Activated CD4-positive, alpha-beta T cell treated with anti-CD3 and anti-CD28 coated beads, Interleukin-2, amount 50 U/mL, for 24 hours (primary cell): Measurements from ENCODE around the gene EPM2A.
"Not testable (repeated sequence)": the region's sequence is repeated elsewhere in the genome, so short reads cannot be mapped to it uniquely, and the experiment has no call there.

ENCODE experiments used
- DNase-seq, 2 donors: peaks; one replicate each; pipeline ENCODE4 v3.0.0-alpha.2; 2020; ENCODE audit warnings: low read depth in 1 of 2, low spot score in 1 of 2

Gene EPM2A

DNA sequence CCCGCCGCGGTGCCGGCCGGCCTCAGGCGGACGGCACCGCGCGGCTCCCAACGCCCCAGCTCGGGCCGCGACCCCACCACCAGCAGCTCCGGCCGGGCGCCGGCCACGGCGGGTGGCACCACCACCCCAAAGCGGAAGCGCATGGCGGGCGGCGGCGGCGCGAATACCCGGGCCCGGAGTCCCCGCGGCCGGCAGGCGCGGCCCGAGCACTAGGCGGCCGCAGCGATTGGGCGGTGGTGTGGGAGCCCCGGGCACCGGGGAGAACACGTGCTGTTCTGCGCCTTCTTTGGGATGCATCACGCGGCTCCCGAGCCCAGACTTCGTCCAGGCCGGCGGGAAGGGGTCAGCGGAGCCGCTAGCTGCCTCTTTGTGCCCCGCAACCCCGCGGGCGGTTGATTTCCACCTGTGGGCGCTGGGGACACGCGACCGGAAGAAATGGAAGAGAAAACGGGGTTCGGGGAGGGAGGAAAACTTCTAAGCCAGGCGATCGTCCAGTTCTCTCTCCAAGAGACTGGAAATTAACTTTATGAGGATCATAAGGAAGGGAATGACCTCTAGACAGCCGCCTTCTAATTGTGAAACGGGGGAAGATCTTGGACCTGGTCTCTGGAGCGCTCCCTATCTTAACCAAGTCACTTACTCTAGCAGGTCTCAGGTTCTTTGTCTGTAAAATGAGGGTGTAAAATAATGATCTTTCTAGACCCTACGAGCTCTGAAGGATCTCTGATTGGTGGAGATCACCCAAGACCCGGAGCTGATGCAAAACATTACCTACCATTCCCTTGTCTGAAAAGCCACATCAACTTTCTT is at the start of gene EPM2A:
TSS of gene EPM2A (minus strand) at position 165 of the 810 bp plus-strand sequence. CDS start at position 143, 22 bp downstream.
- DNase-seq, result peak; percentile 45 to 59

DNA sequence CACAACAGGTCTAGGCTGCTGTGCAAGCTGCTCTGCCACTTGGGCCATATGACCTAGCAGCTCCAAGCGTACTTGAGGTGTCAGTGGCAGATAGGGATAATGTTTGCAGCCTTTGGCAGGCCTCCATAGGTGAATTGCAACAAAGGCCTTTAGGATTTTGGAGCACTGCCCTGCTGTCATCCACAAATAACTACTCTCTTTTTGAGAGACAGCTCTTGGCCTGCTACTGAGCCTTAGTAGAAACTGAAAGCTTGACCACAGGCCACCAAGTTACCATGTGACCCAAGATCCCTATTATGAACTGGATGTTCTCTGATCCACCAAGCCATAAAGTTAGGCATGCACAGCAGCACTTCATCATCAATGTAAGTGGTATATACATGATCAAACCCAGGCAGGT is 49.4 kb upstream of the EPM2A start:
- DNase-seq, result no peak

DNA sequence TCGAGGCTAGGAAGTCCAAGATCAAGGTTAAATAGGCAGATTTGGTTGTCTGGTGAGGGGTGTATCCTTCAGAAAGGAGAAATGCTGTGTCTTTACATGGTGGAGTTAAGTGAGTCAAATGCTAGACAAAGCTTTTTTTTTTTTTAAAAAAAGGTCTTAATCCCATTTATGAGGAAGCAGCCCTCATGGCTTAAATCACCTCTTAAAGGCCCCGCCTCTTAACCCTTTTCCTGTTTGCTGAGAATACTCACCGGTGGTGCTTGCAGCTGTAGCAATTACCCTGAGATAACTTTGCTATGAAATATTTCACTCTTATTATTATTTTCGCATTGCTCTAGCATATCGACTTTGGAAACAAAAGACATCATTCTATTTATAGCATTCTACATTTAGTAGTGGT is 48.5 kb upstream of the EPM2A start:
- DNase-seq, result no peak

DNA sequence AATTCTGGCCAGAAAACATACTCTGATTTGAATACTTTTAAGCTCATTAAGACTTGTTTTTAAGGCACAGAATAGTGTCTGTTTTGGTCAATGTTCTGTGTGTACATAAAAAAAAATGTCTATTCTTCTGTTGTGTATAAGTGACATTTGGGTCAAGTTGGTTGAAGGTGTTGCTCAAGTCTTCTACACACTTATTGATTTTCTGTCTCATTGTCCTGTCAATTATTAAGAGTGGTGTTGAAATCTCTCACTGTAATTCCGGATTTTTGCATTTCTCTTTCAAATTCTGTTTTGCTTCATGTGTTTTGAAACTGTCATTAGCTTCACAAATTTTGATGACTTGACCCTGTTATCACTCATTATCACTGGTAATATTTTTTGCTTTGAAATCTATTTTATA is 37.5 kb upstream of the EPM2A start:
- no peak for DNase-seq

DNA sequence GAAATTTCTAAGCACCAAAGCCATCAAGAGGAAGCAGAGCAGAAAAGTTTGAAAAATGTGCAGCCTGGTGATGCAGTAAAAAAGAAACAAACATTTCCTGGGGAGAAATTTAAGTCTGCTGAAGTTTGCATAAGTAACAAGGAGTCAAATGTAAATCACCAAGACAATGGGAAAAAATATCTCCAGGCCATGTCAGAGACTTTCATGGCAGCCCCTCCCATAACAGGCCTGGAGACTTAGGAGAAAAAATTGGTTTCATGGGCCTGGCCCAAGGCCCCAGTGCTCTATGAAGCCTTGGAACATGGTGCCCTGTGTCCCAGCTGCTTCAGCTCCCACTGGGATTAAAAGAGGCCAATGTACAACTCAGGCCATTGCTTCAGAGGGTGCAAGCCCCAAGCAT is 30.1 kb upstream of the EPM2A start:
- no peak for DNase-seq

DNA sequence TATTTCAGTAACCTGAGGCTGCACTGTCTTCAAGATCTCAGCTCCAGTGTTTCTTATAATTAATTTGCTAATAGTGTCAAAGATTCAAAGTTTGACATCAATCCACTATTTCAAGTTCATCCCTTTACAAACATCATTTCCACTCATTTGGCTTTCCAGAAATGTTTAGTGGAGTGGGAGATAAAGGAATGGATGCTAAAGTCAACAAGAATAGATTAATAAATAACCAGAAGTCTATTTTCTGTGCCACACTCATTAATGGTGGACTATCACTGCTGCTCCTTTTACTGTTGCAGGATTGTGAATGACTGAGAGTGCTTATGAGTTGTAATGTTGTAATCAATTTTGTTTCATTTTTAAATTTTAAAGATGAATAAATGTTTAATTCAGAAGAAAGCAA is 28.4 kb upstream of the EPM2A start:
- DNase-seq, result no peak

DNA sequence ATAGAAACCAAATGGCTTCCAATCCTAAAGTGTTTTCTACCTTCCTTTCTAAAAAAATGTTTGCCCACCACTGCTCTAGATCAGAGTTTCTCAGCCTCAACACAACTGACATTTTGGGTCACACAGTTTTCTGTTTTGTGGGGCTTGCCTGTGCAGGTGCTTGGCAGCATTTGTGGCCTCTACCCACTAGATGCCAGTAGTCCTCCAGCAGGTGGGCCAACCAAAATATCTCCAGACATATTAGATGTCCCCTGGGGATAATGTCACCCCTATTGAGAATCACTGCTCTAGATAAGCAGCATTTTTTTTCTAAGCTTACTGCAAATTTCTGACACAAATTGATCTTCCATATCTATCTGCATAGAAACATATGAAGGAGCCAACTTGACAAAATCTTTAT is 26.3 kb upstream of the EPM2A start:
- DNase-seq, result no peak

DNA sequence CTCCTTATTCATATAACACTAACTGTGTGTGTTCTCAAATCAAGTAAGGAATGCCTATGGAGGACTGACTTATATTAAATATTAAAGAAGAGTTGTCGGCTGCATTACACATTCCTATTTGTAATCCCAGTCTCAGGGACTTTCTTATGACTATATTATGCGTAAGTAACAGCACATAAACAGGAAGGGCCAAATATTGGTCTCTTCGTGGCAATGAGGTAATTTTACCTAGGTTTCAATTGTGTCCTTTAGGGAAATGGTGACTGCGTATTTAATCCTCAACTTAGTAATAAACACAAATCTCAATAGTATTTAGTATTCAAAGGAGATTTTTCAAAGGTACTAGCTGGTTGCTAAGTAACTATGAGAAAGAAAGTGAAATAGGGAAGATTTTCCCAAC is 22.8 kb upstream of the EPM2A start:
- DNase-seq, result no peak

DNA sequence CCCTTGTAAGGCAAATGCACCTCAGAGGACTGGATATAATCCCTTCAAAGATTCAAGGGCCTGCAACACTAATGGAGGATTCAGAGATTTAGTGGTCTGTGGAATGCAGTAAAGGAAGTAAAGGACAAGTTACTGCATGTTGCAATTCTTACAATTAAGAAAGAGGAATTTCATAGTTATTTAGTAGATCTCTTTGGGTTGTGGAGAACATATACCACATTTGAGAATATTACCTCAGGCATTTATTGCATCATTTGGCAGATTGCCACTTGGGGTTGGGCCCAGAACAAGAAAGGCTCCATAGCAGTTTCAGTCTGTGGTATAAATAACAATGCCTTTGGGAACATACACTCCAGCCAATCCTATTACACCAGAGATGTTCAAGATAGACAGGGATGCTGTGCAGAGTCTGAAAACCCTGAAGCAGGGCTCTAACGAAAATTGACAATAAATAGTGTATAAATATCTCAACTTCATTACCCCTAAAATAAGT is 20.9 kb upstream of the EPM2A start:
- DNase-seq, result no peak

DNA sequence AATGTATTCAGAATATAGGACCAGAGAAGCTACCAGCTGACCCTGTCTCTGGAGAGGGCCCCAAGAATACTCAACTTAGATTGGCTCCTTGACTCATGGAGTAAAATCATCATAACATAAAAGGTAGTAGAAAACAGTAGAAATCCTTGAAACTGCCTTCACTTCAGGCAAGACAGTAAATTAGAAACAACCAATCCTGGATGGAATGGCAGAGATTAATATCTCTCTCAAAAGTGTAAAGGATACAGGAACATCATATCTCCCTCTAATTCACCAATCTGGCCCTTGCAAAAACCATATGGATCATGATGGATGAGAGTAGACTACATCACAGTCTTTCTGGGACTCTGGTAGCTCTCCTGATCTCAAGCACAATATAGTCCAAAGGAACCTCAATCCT is 20.4 kb upstream of the EPM2A start:
- no peak for DNase-seq

DNA sequence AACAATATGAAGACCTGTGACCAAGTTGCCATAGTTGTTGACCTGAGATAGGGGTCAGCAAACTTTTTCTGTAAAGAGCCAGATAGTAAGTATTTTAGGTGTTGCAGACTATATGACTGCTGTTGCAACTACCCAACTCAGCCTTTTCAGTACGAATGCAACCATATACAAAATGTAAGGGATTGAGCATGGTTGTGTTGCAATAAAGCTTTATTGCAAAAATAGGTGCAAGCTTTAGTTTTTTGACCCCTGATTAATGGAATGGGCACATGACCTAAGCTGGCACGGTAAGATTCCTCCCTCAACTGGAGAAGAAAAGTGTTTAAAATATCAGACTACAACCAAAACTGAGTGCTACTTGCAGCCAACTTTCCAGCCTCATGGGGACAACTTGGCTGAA is 17.3 kb upstream of the EPM2A start:
- no peak for DNase-seq

DNA sequence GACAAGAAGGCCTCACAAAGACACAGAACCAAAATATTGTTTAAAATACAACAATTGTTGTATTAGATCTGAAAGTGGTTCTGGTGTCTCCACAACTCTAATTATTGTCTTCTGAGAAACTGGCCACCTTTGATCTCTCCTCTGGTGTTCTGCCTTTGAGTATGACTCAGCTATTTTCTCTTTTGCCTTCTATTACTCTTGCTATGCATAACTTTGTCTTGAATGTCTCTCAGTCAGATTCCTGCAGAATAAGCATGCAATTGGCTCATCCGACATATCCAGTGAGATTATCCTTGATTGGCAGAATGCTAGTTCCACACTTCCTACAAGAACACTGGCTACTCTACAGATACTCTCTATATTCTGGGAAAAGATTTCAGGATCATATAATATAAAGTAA is 14.3 kb upstream of the EPM2A start:
- no peak for DNase-seq

DNA sequence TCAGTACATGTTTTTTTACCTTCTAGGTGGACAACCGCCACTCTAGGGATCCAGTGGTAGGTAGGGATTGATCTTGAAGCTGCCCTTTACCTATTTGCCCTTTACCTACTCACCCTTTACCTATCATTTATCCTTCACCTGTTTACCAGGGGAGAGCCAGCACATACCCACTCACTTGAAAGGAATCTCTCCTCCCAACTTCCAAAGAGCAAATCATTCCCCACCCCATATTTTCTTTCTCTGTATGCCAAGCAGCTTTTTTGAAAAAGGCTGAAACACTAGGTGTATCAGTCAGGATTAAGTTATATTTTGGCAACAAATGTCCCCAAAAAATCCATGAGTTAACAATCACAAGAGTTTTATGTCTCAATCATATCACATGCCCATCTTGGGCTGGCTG is 10.5 kb upstream of the EPM2A start:
- DNase-seq, result no peak

DNA sequence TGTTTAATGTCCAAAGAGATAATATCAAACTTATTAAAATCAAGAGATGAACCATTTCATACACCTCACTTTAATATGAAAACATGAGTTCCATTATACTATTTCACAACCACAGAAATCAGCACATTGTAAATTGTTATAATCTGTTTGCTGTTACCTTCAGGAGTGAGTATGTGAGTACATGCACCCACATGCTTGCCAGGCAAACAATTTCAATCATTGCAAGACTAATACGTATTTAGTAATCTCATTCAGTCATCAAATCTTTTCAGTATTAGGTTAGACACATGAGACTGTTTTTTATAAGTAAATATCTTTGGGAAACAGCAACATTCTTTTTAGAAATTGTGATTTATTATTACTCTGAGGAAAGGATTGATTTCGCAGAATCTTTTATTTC is 9.3 kb upstream of the EPM2A start:
- no peak for DNase-seq

DNA sequence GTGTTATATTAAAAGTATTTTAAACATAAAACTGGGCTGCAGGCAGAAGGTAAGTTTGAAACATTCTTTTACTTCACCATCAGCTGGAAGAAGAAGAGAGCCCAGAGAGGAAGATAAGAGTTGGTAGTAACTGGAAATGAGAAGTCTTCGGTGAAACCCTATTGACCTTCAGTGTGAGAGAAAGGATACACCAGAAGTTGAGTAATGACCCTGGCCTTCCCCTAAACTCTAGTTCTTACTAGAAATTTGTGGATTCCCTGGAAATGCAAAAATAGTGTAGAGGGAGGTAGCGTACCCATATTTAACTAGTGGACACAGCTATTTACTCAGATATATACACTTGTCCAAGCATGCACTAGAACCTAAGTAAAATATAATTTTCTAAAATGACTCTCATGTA is 8.0 kb upstream of the EPM2A start:
- no peak for DNase-seq

DNA sequence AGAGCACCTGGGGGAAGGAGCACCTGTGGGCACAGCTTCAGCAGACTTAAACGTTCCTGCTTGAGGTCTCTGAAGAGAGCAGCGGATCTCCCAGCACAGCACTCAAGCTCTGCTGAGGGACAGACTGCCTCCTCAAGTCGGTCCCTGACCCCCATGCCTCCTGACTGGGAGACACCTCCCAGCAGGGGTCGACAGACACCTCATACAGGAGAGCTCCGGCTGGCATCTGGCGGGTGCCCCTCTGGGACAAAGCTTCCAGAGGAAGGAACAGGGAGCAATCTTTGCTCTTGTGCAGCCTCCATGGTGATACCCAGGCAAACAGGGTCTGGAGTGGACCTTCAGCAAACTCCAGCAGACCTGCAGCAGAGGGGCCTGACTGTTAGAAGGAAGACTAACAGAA is 7.2 kb upstream of the EPM2A start:
- not testable (repeated sequence) for DNase-seq

DNA sequence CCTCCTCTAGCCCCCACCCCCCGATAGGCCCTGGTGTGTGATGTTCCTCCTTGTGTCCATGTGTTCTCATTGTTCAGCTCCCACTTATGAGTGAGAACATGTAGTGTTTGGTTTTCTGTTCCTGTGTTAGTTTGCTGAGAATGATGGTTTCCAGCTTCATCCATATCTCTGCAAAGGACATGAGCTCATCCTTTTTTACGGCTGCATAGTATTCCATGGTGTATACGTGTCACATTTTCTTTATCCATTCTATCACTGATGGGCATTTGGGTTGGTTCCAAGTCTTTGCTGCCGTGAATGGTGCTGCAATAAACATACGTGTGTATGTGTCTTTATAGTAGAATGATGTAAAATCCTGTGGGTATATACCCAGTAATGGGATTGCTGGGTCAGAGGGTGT is 4.4 kb upstream of the EPM2A start:
- DNase-seq, result not testable (repeated sequence)

DNA sequence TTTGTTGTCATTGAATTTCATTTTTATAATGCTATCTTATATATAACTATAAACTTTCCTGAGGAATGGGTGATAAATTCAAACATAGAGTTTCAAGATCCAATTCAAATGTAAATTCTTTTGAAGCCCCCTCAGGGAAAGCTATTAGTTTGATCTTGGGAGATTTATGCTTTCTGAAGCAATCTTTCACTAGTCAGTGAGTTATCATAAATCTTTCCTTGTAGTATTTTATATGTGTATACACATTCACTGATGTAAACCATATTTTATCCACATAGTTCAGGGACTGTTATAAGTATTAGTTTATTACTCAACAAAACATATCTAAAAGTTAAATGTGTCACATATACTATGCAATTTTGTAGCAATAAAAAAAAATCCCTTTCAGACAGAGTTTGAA is 2.9 kb upstream of the EPM2A start:
- no peak for DNase-seq

DNA sequence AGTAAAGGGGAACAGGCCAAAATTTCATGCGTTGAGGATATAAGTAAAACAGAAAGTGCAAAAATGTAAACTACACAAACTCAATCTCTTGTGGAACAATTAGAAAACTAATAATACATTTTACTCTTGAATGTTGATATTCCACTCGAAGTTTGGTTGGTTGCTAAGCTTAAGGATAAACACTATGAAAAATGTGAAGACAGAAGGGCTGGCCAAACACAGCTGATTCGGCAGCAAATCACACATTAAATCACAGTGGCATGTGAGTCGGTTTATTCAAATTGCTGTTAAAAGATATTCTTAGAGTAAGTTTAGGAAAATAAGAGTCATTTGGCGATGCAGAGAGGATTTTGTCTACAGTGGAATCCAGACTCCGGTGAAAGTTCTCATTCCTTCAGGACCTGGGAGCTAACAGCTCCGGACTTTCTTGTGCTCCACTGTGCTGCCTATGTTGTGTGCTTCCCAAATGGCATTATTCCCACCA is 1.4 kb upstream of the EPM2A start:
- DNase-seq, result no peak

DNA sequence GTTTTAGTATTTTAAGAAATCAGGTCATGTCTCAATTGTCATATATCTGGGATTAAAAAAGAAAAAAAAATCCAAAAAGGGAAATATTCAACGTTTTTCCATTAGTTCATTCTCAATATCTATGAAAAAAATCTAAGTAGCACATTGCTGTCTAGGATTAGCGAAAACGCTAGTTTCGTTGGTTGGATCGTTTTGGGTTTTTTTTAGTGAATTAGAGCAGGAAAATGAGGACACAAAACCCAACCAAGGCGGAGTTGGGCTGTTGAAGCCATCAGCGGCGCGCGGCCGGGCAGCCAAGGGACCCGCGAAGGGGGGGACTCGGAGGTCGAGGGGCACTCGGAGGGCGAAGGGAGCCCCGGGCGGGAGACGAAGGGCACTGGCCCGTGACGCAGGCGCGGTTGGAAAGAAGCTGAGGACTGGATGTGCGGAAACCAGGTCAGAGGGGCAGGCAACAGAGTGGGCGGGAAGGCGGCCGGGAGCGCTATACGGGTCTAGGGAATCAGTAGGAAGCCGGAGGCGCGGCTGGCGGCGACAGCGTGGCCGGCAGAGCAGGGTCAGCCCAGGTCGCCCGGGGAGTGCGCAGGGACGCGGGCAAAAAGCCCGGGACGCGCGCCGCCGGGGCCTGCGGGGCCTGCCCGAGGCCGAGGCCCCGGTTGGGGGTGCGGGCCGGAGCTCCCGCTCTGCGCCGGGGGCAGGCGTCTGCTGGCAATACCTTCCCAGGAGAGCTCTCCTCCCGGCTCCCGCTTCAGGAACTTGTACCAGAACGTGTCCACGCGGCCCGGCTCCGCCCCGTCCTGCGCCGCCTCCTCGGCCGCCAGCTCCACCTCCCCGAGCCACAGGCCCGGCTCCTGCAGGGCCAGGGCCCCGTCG is 599 bp downstream of the EPM2A start:
- DNase-seq, result peak; percentile 46 to 65

DNA sequence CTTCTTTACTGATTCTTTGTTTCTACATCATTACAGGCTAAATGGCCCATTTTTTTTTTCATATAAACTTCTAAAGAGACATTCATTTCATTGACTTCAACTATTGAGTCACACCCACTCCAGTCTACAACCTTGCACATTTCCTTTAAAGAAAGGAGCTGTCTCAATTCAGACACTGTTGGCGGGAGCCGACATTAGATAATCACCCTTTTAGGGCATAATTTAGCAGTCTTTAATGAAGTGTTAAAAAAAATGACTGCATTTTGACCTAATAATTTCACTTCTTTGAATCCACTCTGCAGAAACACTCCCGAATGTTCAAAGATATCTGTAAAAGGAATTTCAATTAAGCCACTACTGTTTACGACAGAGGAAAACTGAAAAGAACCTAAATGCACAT is 1.5 kb downstream of the EPM2A start:
- no peak for DNase-seq

DNA sequence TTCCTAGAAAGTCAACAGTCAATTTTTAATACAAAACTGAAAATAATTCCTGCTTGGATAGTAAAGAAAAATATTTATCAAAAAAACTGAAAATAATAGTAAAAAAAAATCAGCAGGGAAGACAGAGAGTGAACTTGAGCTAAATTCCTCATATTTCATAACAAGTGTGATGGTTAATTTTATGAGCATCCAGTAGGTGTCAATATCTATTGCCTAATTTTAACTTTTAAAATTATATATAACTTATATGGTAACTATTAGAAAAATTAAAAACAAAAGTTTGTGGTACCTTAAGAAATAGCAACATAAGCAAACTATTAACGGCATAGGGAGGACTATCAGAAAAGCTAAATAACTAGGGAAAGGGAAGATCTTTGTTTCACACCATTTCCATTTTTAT is 2.1 kb downstream of the EPM2A start:
- no peak for DNase-seq
